PC-9 (cell line): Measurements from ENCODE around the gene HIF1AN. TPM values are rescaled to one million over a fixed set of nuclear protein-coding genes. Genes with fewer than 3 reads are reported as not detected.

Experiments used
- BruUV-seq: library from RNA; stranded (reverse); fragments of 400-500 nt; replicated peaks from 2 replicates; lab custom pipeline; 2021; lab: Mats Ljungman, UMichigan
- CTCF ChIA-PET: fragments of 300-600 bp; sonication (Branson Sonifier 250); formaldehyde crosslinking; loops from one replicate; lab custom pipeline; 2022; ENCODE audit warnings: antibody characterized with exemption; lab: Charles Lee
- POLR2A ChIA-PET: fragments of 300-600 bp; sonication (Branson Sonifier 250); formaldehyde crosslinking; loops from one replicate; lab custom pipeline; 2022; ENCODE audit warnings: antibody characterized with exemption; ENCODE audit not compliant: unreplicated experiment; lab: Charles Lee
- DNase-seq, 2 experiments: peaks; one replicate each; pipeline versions ENCODE4 v3.0.0 to v3.0.0-alpha.2; 2015 to 2022; ENCODE audit warnings: mixed read lengths in 1 of 2
- H2AFZ ChIP-seq: fragments of 200-600 bp; sonication (generic); 2 replicates; pipeline ENCODE4 v1.8.1; 2017; ENCODE audit warnings: antibody characterized with exemption
- H3F3A ChIP-seq: fragments of 200-600 bp; sonication (generic); 2 replicates; pipeline ENCODE4 v1.8.1; 2017; ENCODE audit warnings: antibody characterized with exemption, mild to moderate bottlenecking, low read depth; ENCODE audit not compliant: insufficient read depth
- H3K27ac ChIP-seq: fragments of 200-600 bp; sonication (generic); 2 replicates; pipeline ENCODE4 v1.6.1; 2016; ENCODE audit warnings: mixed run types
- H3K27me3 ChIP-seq: fragments of 200-600 bp; sonication (generic); 2 replicates; pipeline ENCODE4 v1.6.1; 2016; ENCODE audit warnings: low read depth, mixed run types; ENCODE audit not compliant: insufficient read depth
- H3K36me3 ChIP-seq: fragments of 200-600 bp; sonication (generic); 2 replicates; pipeline ENCODE4 v1.6.1; 2016; ENCODE audit warnings: low read depth, mixed run types
- H3K4me1 ChIP-seq: fragments of 200-600 bp; sonication (generic); replicated peaks from 2 replicates; pipeline ENCODE4 v1.6.1; 2016; ENCODE audit warnings: mixed run types; ENCODE audit not compliant: insufficient read depth
- H3K4me2 ChIP-seq: fragments of 200-600 bp; sonication (generic); 2 replicates; pipeline ENCODE4 v1.6.1; 2017; ENCODE audit warnings: mixed run types
- H3K4me3 ChIP-seq: fragments of 200-600 bp; sonication (generic); 2 replicates; pipeline ENCODE4 v1.6.1; 2016; ENCODE audit warnings: mixed run types
- H3K79me2 ChIP-seq: fragments of 200-600 bp; sonication (generic); 2 replicates; pipeline ENCODE4 v1.6.1; 2017; ENCODE audit warnings: low read depth, mixed run types
- H3K9me2 ChIP-seq: fragments of 200-600 bp; sonication (generic); 2 replicates; pipeline ENCODE4 v1.8.1; 2017; ENCODE audit warnings: mild to moderate bottlenecking; ENCODE audit not compliant: insufficient read depth
- H3K9me3 ChIP-seq: fragments of 200-600 bp; sonication (generic); 2 replicates; pipeline ENCODE4 v1.8.1; 2016; ENCODE audit warnings: low read depth; ENCODE audit not compliant: insufficient read depth
- H4K20me1 ChIP-seq: fragments of 200-600 bp; sonication (generic); 2 replicates; pipeline ENCODE4 v1.8.1; 2017; ENCODE audit not compliant: insufficient read depth
- EZH2 ChIP-seq: fragments of 200-600 bp; sonication (generic); IDR thresholded peaks from 2 replicates; pipeline ENCODE4 v1.8.0; 2017; ENCODE audit warnings: antibody characterized with exemption, low read depth
- intact Hi-C: fragments of 100-400 bp; cut with micrococcal nuclease; formaldehyde crosslinking; loops from one replicate; pipeline ENCODE4 v1.10.0; 2022; ENCODE audit not compliant: unreplicated experiment
- total RNA-seq: library from RNA; stranded (reverse); gene quantifications from 2 replicates; pipeline ENCODE4 v1.2.3, GENCODE V29; 2021
- TF ChIP-seq, protein P1 (sequence below): fragments of 200-600 bp; sonication (generic); conservative IDR thresholded peaks from 2 replicates; pipeline ENCODE4 v1.6.1; 2017; ENCODE audit warnings: mixed run types, antibody characterized with exemption, mild to moderate bottlenecking, moderate library complexity

HIF1AN gene
- total RNA-seq, 1 experiment from 2014 or later, result 42.0 TPM

- no peaks in the 10 kb centered on the region for H3F3A ChIP-seq
- no peaks in the 10 kb centered on the region for H3K36me3 ChIP-seq
- no peaks in the 10 kb centered on the region for H3K27me3 ChIP-seq
- intact Hi-C loops, result loop anchor here (1.0 to 2.0 kb wide), 2 partner anchors 75 to 170 kb away; no protein-coding TSS in a partner anchor
- no TSS peak for BruUV-seq
- peak in 1 of 2 experiments; percentile 5 for DNase-seq
- TF ChIP-seq EZH2, result no peak
- TF ChIP-seq, protein P1, sequence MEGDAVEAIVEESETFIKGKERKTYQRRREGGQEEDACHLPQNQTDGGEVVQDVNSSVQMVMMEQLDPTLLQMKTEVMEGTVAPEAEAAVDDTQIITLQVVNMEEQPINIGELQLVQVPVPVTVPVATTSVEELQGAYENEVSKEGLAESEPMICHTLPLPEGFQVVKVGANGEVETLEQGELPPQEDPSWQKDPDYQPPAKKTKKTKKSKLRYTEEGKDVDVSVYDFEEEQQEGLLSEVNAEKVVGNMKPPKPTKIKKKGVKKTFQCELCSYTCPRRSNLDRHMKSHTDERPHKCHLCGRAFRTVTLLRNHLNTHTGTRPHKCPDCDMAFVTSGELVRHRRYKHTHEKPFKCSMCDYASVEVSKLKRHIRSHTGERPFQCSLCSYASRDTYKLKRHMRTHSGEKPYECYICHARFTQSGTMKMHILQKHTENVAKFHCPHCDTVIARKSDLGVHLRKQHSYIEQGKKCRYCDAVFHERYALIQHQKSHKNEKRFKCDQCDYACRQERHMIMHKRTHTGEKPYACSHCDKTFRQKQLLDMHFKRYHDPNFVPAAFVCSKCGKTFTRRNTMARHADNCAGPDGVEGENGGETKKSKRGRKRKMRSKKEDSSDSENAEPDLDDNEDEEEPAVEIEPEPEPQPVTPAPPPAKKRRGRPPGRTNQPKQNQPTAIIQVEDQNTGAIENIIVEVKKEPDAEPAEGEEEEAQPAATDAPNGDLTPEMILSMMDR, result peak; percentile 73
- no peak overlapping the region for H3K4me3 ChIP-seq
- ChIA-PET CTCF (interaction anchor here (0.6 to 1.3 kb wide), 6 partner anchors 10 to 809 kb away, joined by 3 to 9 read pairs (median 4); no protein-coding TSS in a partner anchor), POLR2A (no interaction called here)
- no peak overlapping the region for H3K4me2 ChIP-seq
- H3K9me2 ChIP-seq, result no peaks in the 10 kb centered on the region
- no peak overlapping the region for H2AFZ ChIP-seq
- H4K20me1 ChIP-seq, result no peaks in the 10 kb centered on the region
- H3K79me2 ChIP-seq, result no peaks in the 10 kb centered on the region
- H3K27ac ChIP-seq, result no peak overlapping the region
- peaks cover 16% of the 10 kb centered on the region for H3K4me1 ChIP-seq
- no peaks in the 10 kb centered on the region for H3K9me3 ChIP-seq
Measured at GRCh38 chr10:100508691-100509150, 27.0 kb upstream of the HIF1AN start.

DNA sequence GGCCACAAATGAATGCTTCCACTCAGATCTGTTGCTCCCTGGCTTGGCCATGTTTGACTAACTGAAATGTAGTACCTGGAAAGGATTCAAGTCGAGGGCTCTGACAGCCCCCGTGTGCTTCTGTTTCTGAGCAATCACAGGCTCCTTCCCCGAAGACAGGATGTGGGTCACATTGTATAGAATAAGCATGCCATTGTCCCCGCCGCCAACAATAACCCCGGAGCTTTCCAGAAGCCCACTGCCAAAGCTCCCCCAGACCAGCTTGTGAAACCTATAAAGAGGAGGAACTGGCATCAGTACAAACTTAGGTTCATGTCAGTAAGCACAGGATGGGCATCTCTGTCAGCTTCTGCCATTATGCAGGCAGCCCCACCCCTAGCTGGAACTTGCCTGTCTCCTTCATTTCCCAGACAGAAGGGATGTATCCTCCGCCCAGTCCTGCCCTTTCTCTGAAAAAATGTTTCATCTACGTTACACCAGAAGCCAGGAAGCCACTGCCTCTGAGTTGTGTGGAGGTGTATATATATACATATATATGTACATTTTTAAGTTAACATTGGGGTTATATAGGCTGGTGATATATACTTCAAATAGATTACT, 26.4 kb upstream of the HIF1AN start:
- Histone ChIP-seq H3K36me3 (no peaks in the 10 kb centered on the region), H3K9me3 (no peaks in the 10 kb centered on the region), H3K9me2 (no peaks in the 10 kb centered on the region), H2AFZ (no peak overlapping the region), H3K4me3 (no peak overlapping the region), H3K27ac (no peak overlapping the region), H4K20me1 (no peaks in the 10 kb centered on the region), H3K79me2 (no peaks in the 10 kb centered on the region), H3K4me1 (peaks cover 16% of the 10 kb centered on the region), H3K4me2 (no peak overlapping the region), H3K27me3 (no peaks in the 10 kb centered on the region), H3F3A (no peaks in the 10 kb centered on the region)
- intact Hi-C loops, result loop anchor here (2.0 kb wide), 1 partner anchor 171 kb away; no protein-coding TSS in a partner anchor
- ChIA-PET POLR2A (interaction anchor here (0.6 to 0.7 kb wide), 2 partner anchors 136 to 1091 kb away, joined by 4 to 5 read pairs; no protein-coding TSS in a partner anchor), CTCF (interaction anchor here (0.6 to 1.3 kb wide), 6 partner anchors 9 to 810 kb away, joined by 3 to 9 read pairs (median 4); no protein-coding TSS in a partner anchor)
- no TSS peak for BruUV-seq
- TF ChIP-seq, protein P1, result no peak
- no peak for TF ChIP-seq EZH2
- DNase-seq, result no peak

DNA sequence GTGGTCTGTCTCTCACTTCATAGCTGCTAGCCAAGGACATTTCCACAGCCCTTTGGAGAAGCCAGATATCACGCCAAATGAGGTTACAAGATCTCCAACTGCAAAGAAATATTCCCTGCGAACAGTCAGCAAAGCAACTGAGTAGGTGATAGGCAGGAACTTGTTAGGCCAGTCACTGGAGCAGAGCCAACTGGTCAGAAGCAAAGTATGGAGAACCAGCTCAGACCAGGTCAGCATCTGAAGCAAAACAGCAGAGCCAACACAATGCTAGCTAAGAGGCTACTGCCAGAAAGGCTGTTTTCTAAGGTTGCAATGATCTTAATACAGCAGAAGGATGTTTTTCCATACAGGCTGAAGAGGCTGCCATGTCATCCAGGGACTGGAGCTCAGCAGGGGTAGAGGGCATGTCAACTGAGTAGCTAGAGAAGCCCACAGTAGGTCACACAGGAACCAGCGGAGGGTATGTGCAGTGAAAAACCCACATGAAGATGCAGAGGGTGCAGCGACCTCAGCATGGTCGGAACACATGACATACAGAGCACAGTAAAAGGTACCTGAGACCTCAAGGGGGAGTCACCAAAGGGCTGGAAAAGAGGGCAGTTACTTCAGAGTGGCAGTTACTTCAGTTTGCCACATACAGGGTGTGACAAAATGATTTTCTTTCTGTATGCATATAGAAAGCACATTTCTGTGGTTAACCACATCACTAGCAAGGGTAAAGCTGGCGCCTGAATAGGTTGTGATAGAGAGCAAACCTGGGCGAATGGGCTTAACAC, 25.0 kb upstream of the HIF1AN start:
- BruUV-seq, result no TSS peak
- Histone ChIP-seq H2AFZ (no peak overlapping the region), H3K4me3 (no peak overlapping the region), H4K20me1 (no peaks in the 10 kb centered on the region), H3K4me2 (peak overlapping the region; percentile 55), H3K9me2 (no peaks in the 10 kb centered on the region), H3K27ac (no peak overlapping the region), H3F3A (no peaks in the 10 kb centered on the region), H3K27me3 (no peaks in the 10 kb centered on the region), H3K9me3 (no peaks in the 10 kb centered on the region), H3K79me2 (no peaks in the 10 kb centered on the region), H3K36me3 (no peaks in the 10 kb centered on the region), H3K4me1 (peaks cover 16% of the 10 kb centered on the region)
- ChIA-PET CTCF (interaction anchor here (0.6 to 1.7 kb wide), 3 partner anchors 8 to 25 kb away, joined by 4 read pairs; partner anchors contain the start of gene HIF1AN), POLR2A (interaction anchor here (0.6 to 0.7 kb wide), 3 partner anchors 25 to 343 kb away, joined by 3 to 6 read pairs (median 5); partner anchors contain the start of gene HIF1AN)
- intact Hi-C loops, result loop anchor here (10.0 kb wide), 1 partner anchor 206 kb away; no protein-coding TSS in a partner anchor
- TF ChIP-seq, protein P1, result no peak
- no peak for TF ChIP-seq EZH2
- DNase-seq, result peak; percentile 48 to 76
